GM21786 (cell line): ENCODE results near the gene LHX2.

Experiments
- ATAC-seq: cut with Tn5 transposase; IDR thresholded peaks from one replicate; pipeline ENCODE4 v1.9.1; 2021; ENCODE audit not compliant: unreplicated experiment

The LHX2 gene

GRCh38 chr9:123998970-123999621, 12.5 kb upstream of the LHX2 start:
- no peak for ATAC-seq

GRCh38 chr9:123999661-124000060, 11.9 kb upstream of the LHX2 start:
- ATAC-seq: no peak

- no peak for ATAC-seq
Observed at GRCh38 chr9:124000161-124000783, 11.3 kb upstream of the LHX2 start.

- ATAC-seq: no peak
Observed at GRCh38 chr9:124000784-124001457, 10.6 kb upstream of the LHX2 start.

GRCh38 chr9:124001458-124001799, 10.1 kb upstream of the LHX2 start:
- ATAC-seq: no peak

GRCh38 chr9:124001866-124002525, 9.6 kb upstream of the LHX2 start:
- ATAC-seq: no peak

- no peak for ATAC-seq
Observed at GRCh38 chr9:124003636-124004349, 7.8 kb upstream of the LHX2 start.

GRCh38 chr9:124004593-124004992, 7.0 kb upstream of the LHX2 start:
- no peak for ATAC-seq

GRCh38 chr9:124005029-124005771, 6.4 kb upstream of the LHX2 start:
- ATAC-seq: no peak

- no peak for ATAC-seq
Observed at GRCh38 chr9:124006448-124007361, 4.9 kb upstream of the LHX2 start.

GRCh38 chr9:124007565-124008302, 3.8 kb upstream of the LHX2 start:
- no peak for ATAC-seq

- ATAC-seq: no peak
Observed at GRCh38 chr9:124008303-124008693, 3.3 kb upstream of the LHX2 start.

GRCh38 chr9:124008694-124009530, 2.7 kb upstream of the LHX2 start:
- no peak for ATAC-seq

GRCh38 chr9:124009531-124010217, 1.9 kb upstream of the LHX2 start:
- no peak for ATAC-seq

- no peak for ATAC-seq
Observed at GRCh38 chr9:124010303-124010664, 1.3 kb upstream of the LHX2 start.

GRCh38 chr9:124010665-124011321, 775 bp upstream of the LHX2 start:
- ATAC-seq: no peak
